Glutamatergic neuron (in vitro differentiated cells): ENCODE data around the gene KIAA0232. TPM values are rescaled to one million over a fixed set of nuclear protein-coding genes. Genes with fewer than 3 reads are reported as not detected.
"Not testable (repeated sequence)": the region's sequence is repeated elsewhere in the genome, so short reads cannot be mapped to it uniquely, and the experiment has no call there.

Experiments used
- DNase-seq: peaks from one replicate; pipeline ENCODE4 v3.0.0; 2022
- H3K27ac Mint-ChIP-seq: one replicate; pipeline ENCODE4 v1.8.0; 2020; ENCODE audit warnings: mild to moderate bottlenecking, mixed read lengths, inconsistent platforms; ENCODE audit not compliant: unreplicated experiment
- H3K27me3 Mint-ChIP-seq: one replicate; pipeline ENCODE4 v1.8.0; 2020; ENCODE audit warnings: mild to moderate bottlenecking, moderate library complexity, mixed read lengths, inconsistent platforms; ENCODE audit not compliant: unreplicated experiment
- H3K36me3 Mint-ChIP-seq: one replicate; pipeline ENCODE4 v1.8.0; 2020; ENCODE audit warnings: mild to moderate bottlenecking, mixed read lengths, inconsistent platforms; ENCODE audit not compliant: unreplicated experiment
- H3K4me1 Mint-ChIP-seq: one replicate; pipeline ENCODE4 v1.8.0; 2020; ENCODE audit warnings: mild to moderate bottlenecking, low read depth, mixed read lengths, inconsistent platforms; ENCODE audit not compliant: unreplicated experiment
- H3K4me3 Mint-ChIP-seq: one replicate; pipeline ENCODE4 v1.8.0; 2020; ENCODE audit warnings: mild to moderate bottlenecking, mixed read lengths, inconsistent platforms; ENCODE audit not compliant: unreplicated experiment
- H3K9me3 Mint-ChIP-seq: one replicate; pipeline ENCODE4 v1.8.0; 2020; ENCODE audit warnings: mild to moderate bottlenecking, moderate library complexity, mixed read lengths, inconsistent platforms; ENCODE audit not compliant: unreplicated experiment
- total RNA-seq: library from RNA; stranded (reverse); fragmentation: NEBNext Ultra II Directional; extraction: Animal tissue kit (Norgen Biotek cat#: 25700); gene quantifications from one replicate; pipeline ENCODE4 v1.2.1, GENCODE V29; 2021; ENCODE audit not compliant: unreplicated experiment
- TF ChIP-seq, protein P1 (sequence below): fragments of 200-600 bp; sonication (generic); IDR thresholded peaks from one replicate; pipeline ENCODE4 v1.5.0; 2021; ENCODE audit not compliant: partially characterized antibody, unreplicated experiment

The KIAA0232 gene
- total RNA-seq, 1 donor from 2014 or later, result 64.4 TPM

DNA sequence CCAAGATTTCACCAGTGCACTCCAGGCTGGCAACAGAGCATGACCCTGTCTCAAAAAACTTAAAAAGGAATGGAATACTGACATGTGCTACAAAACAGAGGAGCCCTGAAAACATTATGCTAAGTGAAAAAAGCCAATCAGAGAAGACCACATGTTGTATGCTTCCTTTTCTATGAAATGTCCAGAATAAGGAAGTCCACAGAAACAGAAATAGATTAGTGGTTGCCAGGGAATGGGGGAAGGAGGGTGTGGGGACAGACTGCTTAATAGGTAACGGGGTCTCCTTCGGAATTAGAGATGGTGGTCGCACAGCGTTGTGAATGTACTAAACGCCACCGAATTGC lies 30.1 kb upstream of the KIAA0232 start:
- no peaks in the 10 kb centered on the region for H3K36me3 Mint-ChIP-seq
- H3K27me3 Mint-ChIP-seq, result no peaks in the 10 kb centered on the region
- DNase-seq, result no peak
- peaks cover 3% of the 10 kb centered on the region for H3K4me1 Mint-ChIP-seq
- H3K4me3 Mint-ChIP-seq, result no peak overlapping the region
- TF ChIP-seq, protein P1, sequence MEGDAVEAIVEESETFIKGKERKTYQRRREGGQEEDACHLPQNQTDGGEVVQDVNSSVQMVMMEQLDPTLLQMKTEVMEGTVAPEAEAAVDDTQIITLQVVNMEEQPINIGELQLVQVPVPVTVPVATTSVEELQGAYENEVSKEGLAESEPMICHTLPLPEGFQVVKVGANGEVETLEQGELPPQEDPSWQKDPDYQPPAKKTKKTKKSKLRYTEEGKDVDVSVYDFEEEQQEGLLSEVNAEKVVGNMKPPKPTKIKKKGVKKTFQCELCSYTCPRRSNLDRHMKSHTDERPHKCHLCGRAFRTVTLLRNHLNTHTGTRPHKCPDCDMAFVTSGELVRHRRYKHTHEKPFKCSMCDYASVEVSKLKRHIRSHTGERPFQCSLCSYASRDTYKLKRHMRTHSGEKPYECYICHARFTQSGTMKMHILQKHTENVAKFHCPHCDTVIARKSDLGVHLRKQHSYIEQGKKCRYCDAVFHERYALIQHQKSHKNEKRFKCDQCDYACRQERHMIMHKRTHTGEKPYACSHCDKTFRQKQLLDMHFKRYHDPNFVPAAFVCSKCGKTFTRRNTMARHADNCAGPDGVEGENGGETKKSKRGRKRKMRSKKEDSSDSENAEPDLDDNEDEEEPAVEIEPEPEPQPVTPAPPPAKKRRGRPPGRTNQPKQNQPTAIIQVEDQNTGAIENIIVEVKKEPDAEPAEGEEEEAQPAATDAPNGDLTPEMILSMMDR, result no peak
- H3K9me3 Mint-ChIP-seq, result peaks cover 4% of the 10 kb centered on the region
- H3K27ac Mint-ChIP-seq, result peak overlapping the region; percentile 57

DNA sequence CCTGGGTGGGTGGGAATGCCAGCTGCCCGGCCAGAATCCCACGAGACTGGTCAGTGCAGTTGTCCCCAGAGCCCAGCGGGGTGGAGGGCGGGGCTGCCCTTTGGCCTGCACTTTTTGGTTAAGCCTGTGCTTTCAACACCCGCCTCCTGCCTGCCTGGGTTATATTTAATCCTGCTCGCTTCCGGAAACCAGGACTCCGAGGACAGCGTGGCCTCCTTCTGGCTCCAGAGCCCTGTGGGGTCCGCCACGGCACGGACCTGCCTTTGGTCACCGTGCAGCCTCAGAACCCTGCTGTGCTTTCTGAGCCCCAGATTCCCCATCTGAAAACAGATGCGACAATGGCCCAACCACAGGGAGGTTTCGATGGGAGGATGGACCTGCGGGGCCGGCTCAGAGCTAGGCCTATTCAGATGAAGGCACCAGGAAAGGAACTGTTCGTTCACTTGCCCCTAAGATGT lies 29.4 kb upstream of the KIAA0232 start:
- peaks cover 3% of the 10 kb centered on the region for H3K9me3 Mint-ChIP-seq
- H3K27ac Mint-ChIP-seq, result no peak overlapping the region
- H3K36me3 Mint-ChIP-seq, result no peaks in the 10 kb centered on the region
- no peaks in the 10 kb centered on the region for H3K27me3 Mint-ChIP-seq
- H3K4me3 Mint-ChIP-seq, result no peak overlapping the region
- DNase-seq, result no peak
- peaks cover 3% of the 10 kb centered on the region for H3K4me1 Mint-ChIP-seq
- TF ChIP-seq, protein P1, result no peak

DNA sequence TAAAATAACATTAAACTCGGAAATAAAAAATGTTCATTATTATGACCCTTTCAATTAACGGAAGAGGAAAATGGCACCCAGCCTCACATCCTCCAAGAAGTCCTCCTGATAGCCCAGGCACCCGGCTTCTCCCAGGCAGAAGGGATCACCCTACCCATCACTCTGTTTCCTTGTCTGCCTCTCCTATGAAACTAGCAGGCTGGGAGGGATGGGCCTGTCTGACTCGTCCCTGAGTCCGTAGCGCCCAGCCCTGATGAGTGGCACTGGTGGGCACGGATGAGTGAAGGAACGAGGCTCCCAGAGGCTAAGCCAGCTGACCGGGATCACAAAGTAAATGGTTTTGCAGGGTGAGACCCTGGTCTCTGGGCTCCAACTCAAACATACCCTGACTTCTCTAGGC lies 28.6 kb upstream of the KIAA0232 start:
- no peak overlapping the region for H3K4me3 Mint-ChIP-seq
- DNase-seq, result no peak
- TF ChIP-seq, protein P1, result no peak
- peaks cover 5% of the 10 kb centered on the region for H3K4me1 Mint-ChIP-seq
- peaks cover 3% of the 10 kb centered on the region for H3K9me3 Mint-ChIP-seq
- no peak overlapping the region for H3K27ac Mint-ChIP-seq
- no peaks in the 10 kb centered on the region for H3K27me3 Mint-ChIP-seq
- H3K36me3 Mint-ChIP-seq, result no peaks in the 10 kb centered on the region

GRCh38 chr4:6754481-6755087 lies 27.9 kb upstream of the KIAA0232 start:
- Mint-ChIP-seq H3K9me3 (peaks cover 3% of the 10 kb centered on the region), H3K27me3 (no peaks in the 10 kb centered on the region), H3K4me3 (no peak overlapping the region), H3K4me1 (peaks cover 5% of the 10 kb centered on the region), H3K27ac (no peak overlapping the region), H3K36me3 (no peaks in the 10 kb centered on the region)
- no peak for DNase-seq
- TF ChIP-seq, protein P1, result no peak

- Mint-ChIP-seq H3K36me3 (no peaks in the 10 kb centered on the region), H3K27ac (peak overlapping the region; percentile 38), H3K4me1 (peaks cover 5% of the 10 kb centered on the region), H3K9me3 (peaks cover 3% of the 10 kb centered on the region), H3K27me3 (no peaks in the 10 kb centered on the region), H3K4me3 (no peak overlapping the region)
- TF ChIP-seq, protein P1, result no peak
- DNase-seq, result no peak
Measured at GRCh38 chr4:6755088-6755753, 27.3 kb upstream of the KIAA0232 start.

- H3K36me3 Mint-ChIP-seq, DNase-seq, H3K4me3 Mint-ChIP-seq, H3K9me3 Mint-ChIP-seq, H3K4me1 Mint-ChIP-seq, H3K27me3 Mint-ChIP-seq: not testable (repeated sequence)
- H3K27ac Mint-ChIP-seq, result peak overlapping the region; percentile 77
Measured at GRCh38 chr4:6756345-6756744, 26.2 kb upstream of the KIAA0232 start.
